Activated CD4-positive, alpha-beta T cell treated with anti-CD3 and anti-CD28 coated beads, Interleukin-2, amount 50 U/mL, for 4 hours (primary cell): Measurements from ENCODE around the gene PLAAT4.
"Not testable (repeated sequence)": the region's sequence is repeated elsewhere in the genome, so short reads cannot be mapped to it uniquely, and the experiment has no call there.

Experiments used
- DNase-seq, 2 experiments: peaks; one replicate each; pipeline ENCODE4 v3.0.0-alpha.2; 2020

Gene PLAAT4

GRCh38 chr11:63511048-63511748, 25.4 kb upstream of the PLAAT4 start:
- no peak for DNase-seq

- no peak for DNase-seq
These were observed 23.8 kb upstream of the PLAAT4 start for GRCh38 chr11:63512816-63513215.

- no peak for DNase-seq
These were observed 20.5 kb upstream of the PLAAT4 start for GRCh38 chr11:63516109-63516508.

- no peak for DNase-seq
These were observed 19.5 kb upstream of the PLAAT4 start for GRCh38 chr11:63517156-63517555.

- no peak for DNase-seq
These were observed 18.1 kb upstream of the PLAAT4 start for GRCh38 chr11:63518548-63518947.

- no peak for DNase-seq
These were observed 15.9 kb upstream of the PLAAT4 start for GRCh38 chr11:63520606-63521170.

- DNase-seq, result no peak
These were observed 14.7 kb upstream of the PLAAT4 start for GRCh38 chr11:63521896-63522295.

GRCh38 chr11:63523151-63523550, 13.5 kb upstream of the PLAAT4 start:
- DNase-seq, result no peak

- no peak for DNase-seq
These were observed 8.9 kb upstream of the PLAAT4 start for GRCh38 chr11:63527667-63528066.

GRCh38 chr11:63528156-63528555, 8.5 kb upstream of the PLAAT4 start:
- not testable (repeated sequence) for DNase-seq

- not testable (repeated sequence) for DNase-seq
These were observed 7.8 kb upstream of the PLAAT4 start for GRCh38 chr11:63528729-63529278.

- not testable (repeated sequence) for DNase-seq
These were observed 7.2 kb upstream of the PLAAT4 start for GRCh38 chr11:63529373-63529772.

GRCh38 chr11:63530021-63530420, 6.6 kb upstream of the PLAAT4 start:
- DNase-seq, result no peak

- DNase-seq, result peak in 1 of 2 experiments; percentile 19
These were observed 5.4 kb upstream of the PLAAT4 start for GRCh38 chr11:63531074-63531792.

- no peak for DNase-seq
These were observed 4.5 kb upstream of the PLAAT4 start for GRCh38 chr11:63532117-63532516.

- no peak for DNase-seq
These were observed 3.7 kb upstream of the PLAAT4 start for GRCh38 chr11:63532799-63533475.

GRCh38 chr11:63534076-63534475, 2.5 kb upstream of the PLAAT4 start:
- DNase-seq, result no peak

GRCh38 chr11:63534895-63535461, 1.6 kb upstream of the PLAAT4 start:
- no peak for DNase-seq

GRCh38 chr11:63535734-63536133, 874 bp upstream of the PLAAT4 start:
- DNase-seq, result no peak

- DNase-seq, result no peak
These were observed 889 bp downstream of the PLAAT4 start for GRCh38 chr11:63537293-63538101.

GRCh38 chr11:63542506-63542905, 5.9 kb downstream of the PLAAT4 start:
- DNase-seq, result not testable (repeated sequence)

GRCh38 chr11:63543711-63544110, 7.1 kb downstream of the PLAAT4 start:
- DNase-seq, result no peak
